ENCODE measurements around the gene AFMID. TPM values are rescaled to one million over a fixed set of nuclear protein-coding genes. Genes with fewer than 3 reads are reported as not detected.

AFMID gene
- total and polyA plus RNA-seq, 7 donors: 6.1 to 32.9 (median 11.4) TPM

- H3K36me3 ChIP-seq: no peaks in the 10 kb centered on the region
- H3K9me3 ChIP-seq: no peaks in the 10 kb centered on the region
- H3K27ac ChIP-seq: no peak overlapping the region
- 93 to 95% methylated on average over 27 of the region's 27 CpGs for WGBS, 2 donors
- no peaks in the 10 kb centered on the region for H3K27me3 ChIP-seq
- no peak for TF ChIP-seq POLR2A (IDR thresholded peaks at IDR 0.05)
- TF ChIP-seq, protein P1, sequence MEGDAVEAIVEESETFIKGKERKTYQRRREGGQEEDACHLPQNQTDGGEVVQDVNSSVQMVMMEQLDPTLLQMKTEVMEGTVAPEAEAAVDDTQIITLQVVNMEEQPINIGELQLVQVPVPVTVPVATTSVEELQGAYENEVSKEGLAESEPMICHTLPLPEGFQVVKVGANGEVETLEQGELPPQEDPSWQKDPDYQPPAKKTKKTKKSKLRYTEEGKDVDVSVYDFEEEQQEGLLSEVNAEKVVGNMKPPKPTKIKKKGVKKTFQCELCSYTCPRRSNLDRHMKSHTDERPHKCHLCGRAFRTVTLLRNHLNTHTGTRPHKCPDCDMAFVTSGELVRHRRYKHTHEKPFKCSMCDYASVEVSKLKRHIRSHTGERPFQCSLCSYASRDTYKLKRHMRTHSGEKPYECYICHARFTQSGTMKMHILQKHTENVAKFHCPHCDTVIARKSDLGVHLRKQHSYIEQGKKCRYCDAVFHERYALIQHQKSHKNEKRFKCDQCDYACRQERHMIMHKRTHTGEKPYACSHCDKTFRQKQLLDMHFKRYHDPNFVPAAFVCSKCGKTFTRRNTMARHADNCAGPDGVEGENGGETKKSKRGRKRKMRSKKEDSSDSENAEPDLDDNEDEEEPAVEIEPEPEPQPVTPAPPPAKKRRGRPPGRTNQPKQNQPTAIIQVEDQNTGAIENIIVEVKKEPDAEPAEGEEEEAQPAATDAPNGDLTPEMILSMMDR (IDR thresholded peaks at IDR 0.05): no peak
- TF ChIP-seq EP300 (IDR thresholded peaks at IDR 0.05): no peak
- TF ChIP-seq POLR2AphosphoS5 (IDR thresholded peaks at IDR 0.05): no peak
- H3K4me1 ChIP-seq: no peaks in the 10 kb centered on the region
- H3K4me3 ChIP-seq: no peak overlapping the region
- intact Hi-C loops (cut with DNase I): no loop called here
- no peak for DNase-seq
These were observed 37.3 kb downstream of the AFMID start for GRCh38 chr17:78224231-78225087.

DNA sequence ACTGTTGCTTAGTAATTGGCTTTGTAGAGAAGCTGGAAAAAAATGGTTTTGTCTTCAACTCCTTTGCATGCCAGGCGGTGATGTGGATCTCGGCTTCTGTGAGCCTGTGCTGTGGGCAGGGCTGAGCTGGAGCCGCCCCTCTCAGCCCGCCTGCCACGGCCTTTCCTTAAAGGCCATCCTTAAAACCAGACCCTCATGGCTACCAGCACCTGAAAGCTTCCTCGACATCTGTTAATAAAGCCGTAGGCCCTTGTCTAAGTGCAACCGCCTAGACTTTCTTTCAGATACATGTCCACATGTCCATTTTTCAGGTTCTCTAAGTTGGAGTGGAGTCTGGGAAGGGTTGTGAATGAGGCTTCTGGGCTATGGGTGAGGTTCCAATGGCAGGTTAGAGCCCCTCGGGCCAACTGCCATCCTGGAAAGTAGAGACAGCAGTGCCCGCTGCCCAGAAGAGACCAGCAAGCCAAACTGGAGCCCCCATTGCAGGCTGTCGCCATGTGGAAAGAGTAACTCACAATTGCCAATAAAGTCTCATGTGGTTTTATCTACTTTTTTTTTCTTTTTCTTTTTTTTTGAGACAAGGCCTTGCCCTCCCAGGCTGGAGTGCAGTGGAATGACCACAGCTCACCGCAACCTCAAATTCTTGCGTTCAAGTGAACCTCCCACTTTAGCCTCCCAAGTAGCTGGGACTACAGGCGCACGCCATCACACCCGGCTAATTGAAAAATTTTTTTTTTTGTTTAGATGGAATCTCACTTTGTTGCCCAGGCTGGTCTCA is 38.1 kb downstream of the AFMID start:
- TF ChIP-seq EP300 (IDR thresholded peaks at IDR 0.05): no peak
- no peak for TF ChIP-seq POLR2AphosphoS5 (IDR thresholded peaks at IDR 0.05)
- TF ChIP-seq POLR2A (IDR thresholded peaks at IDR 0.05): no peak
- TF ChIP-seq, protein P1 (IDR thresholded peaks at IDR 0.05): no peak
- Histone ChIP-seq H3K27me3 (peaks cover 0 to 3% (median 3%) of the 10 kb centered on the region in 3 donors), H3K27ac (no peak overlapping the region), H3K4me3 (no peak overlapping the region), H3K36me3 (no peaks in the 10 kb centered on the region), H3K9me3 (no peaks in the 10 kb centered on the region), H3K4me1 (no peaks in the 10 kb centered on the region)
- 97% methylated on average over 16 of the region's 16 CpGs for WGBS, 2 donors
- intact Hi-C loops (cut with DNase I): no loop called here
- DNase-seq: no peak

DNA sequence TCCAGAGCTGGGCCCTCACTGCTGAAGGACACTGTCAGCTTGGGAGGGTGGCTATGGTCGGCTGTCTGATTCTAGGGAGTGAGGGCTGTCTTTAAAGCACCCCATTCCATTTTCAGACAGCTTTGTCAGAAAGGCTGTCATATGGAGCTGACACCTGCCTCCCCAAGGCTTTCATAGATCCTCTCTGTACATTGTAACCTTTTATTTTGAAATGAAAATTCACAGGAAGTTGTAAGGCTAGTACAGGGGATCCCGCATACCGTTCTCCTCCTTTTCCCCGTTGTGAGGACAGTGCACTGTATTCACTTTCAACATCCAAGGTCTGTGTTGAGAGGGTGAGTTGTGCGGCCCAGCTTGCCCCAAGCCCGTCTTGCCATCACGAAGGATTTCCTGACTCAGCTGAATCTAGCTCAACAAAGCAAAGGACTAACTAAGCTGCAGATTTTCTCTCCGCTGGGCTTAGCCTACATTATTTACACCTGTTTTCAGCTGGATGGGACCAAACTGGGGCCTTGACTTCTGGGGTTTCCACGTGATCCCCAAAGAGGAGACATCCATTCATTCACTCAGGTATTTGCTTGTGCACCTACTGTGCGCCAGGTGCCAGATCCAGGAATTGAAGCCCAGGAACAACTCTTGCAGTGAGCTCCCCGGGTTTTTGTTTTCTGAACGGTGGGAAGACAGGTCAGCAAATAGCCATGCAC is 39.0 kb downstream of the AFMID start:
- no peaks in the 10 kb centered on the region for H3K36me3 ChIP-seq
- H3K4me3 ChIP-seq: no peak overlapping the region
- intact Hi-C loops (cut with DNase I): no loop called here
- H3K9me3 ChIP-seq: no peaks in the 10 kb centered on the region
- H3K4me1 ChIP-seq: no peaks in the 10 kb centered on the region
- 73 to 79% methylated on average over 12 of the region's 12 CpGs for WGBS, 2 donors
- TF ChIP-seq POLR2A (IDR thresholded peaks at IDR 0.05) (no peak), EP300 (IDR thresholded peaks at IDR 0.05) (no peak)
- no peak overlapping the region for H3K27ac ChIP-seq
- peaks cover 3 to 12% (median 11%) of the 10 kb centered on the region in 3 donors for H3K27me3 ChIP-seq
- DNase-seq: no peak

DNA sequence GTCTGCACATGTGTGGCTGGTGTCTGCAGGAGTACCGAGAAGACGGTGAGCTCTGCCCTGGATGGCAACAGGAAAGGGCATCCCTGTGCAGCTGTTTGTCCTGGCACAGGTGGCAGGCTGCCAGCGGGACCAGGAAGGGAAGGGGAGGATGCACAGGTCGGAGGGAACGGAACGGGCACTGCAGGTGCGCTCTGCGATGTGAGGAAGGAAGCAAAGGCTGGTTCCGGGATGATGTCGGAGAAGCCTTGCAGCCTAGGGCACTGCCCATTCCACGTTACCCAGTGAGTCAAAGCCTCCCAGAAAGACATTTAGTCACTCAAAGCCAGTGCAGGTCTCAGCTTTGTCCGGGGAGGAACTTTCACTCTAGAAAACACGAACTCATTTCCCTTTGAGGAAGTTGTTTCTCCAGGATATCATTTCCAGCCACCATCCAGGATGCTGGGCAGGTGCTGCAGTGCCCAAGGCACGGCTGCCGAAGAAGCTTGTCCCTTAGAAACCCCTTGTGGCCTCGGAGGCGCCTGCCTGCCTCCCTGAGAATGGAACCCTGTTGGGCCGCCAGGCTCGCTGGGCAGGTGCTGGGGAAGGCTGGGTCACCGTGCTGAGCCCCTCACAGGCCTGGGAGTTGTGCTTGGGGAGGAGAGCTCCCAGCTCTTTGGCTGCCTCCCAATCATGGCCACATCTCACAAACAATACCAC is 39.7 kb downstream of the AFMID start:
- intact Hi-C loops (cut with DNase I): no loop called here
- TF ChIP-seq, protein P1 (IDR thresholded peaks at IDR 0.05): no peak
- H3K27ac ChIP-seq: no peak overlapping the region

More for the DNA sequence above, 39.7 kb downstream of the AFMID start:
- Histone ChIP-seq H3K4me1 (peaks cover 0 to 3% (median under 1%) of the 10 kb centered on the region in 4 donors), H3K36me3 (no peaks in the 10 kb centered on the region), H3K4me3 (no peak overlapping the region), H3K27me3 (peaks cover 9 to 20% (median 16%) of the 10 kb centered on the region in 3 donors), H3K9me3 (no peaks in the 10 kb centered on the region)
- no peak for DNase-seq
- 26 to 44% methylated on average over 20 of the region's 20 CpGs for WGBS, 2 donors
